Sigmoid colon (tissue), 4 donors: Measurements from ENCODE around the gene SLC25A23.

Experiments
- CTCF ChIP-seq, 4 experiments: fragments of 450-650 bp in 3 of 4; fragments of 200-600 bp in 1 of 4; IDR thresholded peaks; one replicate each; pipeline ENCODE4 v1.5.1; 2016 to 2019; ENCODE audit warnings: antibody characterized with exemption in 4 of 4, mild to moderate bottlenecking in 3 of 4, moderate library complexity in 2 of 4
- EP300 ChIP-seq, 4 donors: sonication (generic); formaldehyde crosslinking; IDR thresholded peaks; one replicate each; pipeline ENCODE4 v1.6.1; 2017; ENCODE audit warnings: antibody characterized with exemption in 4 of 4
- POLR2AphosphoS5 ChIP-seq, 4 donors: sonication (generic); formaldehyde crosslinking; IDR thresholded peaks; one replicate each; pipeline ENCODE4 v1.6.1; 2017; ENCODE audit warnings: antibody characterized with exemption in 4 of 4

- TF ChIP-seq CTCF (IDR thresholded peaks at IDR 0.05) (no peak), POLR2AphosphoS5 (IDR thresholded peaks at IDR 0.05) (no peak), EP300 (IDR thresholded peaks at IDR 0.05) (no peak)
Measured at GRCh38 chr19:6392221-6393073, 67.1 kb downstream of the SLC25A23 start.
